ENCODE data around the gene GREB1L. TPM values are rescaled to one million over a fixed set of nuclear protein-coding genes. Genes with fewer than 3 reads are reported as not detected.

Gene GREB1L
- total and polyA plus RNA-seq, 9 of the 15 experiments (the other 6 are each of a cell fraction or from before 2014, with no cell fraction given), result 0.03 TPM; not detected in 8

GRCh38 chr18:21363348-21363747, 121.3 kb downstream of the GREB1L start:
- Histone ChIP-seq H3K27me3 (ENCODE audit: control insufficient read depth in 2 of 2, insufficient read depth in 2 of 2, low read length in 2 of 2) (no peaks in the 10 kb centered on the region; a peak in 2 of 5 replicates), H3K4me2 (ENCODE audit: insufficient read depth, low read length) (no peak overlapping the region), H3K4me3 (no peak overlapping the region), H3K9me3 (replicated peaks; ENCODE audit: control insufficient read depth, insufficient read depth, low read depth, low read length) (no peaks in the 10 kb centered on the region), H3K27ac (ENCODE audit: extremely low read depth, low read depth, low read length) (no peak overlapping the region), H3K79me2 (ENCODE audit: control insufficient read depth, insufficient read depth, low read length) (no peaks in the 10 kb centered on the region), H3K9ac (ENCODE audit: insufficient read depth in 1 of 2, low read depth in 2 of 2, low read length in 2 of 2) (no peak overlapping the region), H3K36me3 (ENCODE audit: control insufficient read depth, insufficient read depth, low read length) (no peaks in the 10 kb centered on the region), H4K20me1 (replicated peaks; ENCODE audit: control insufficient read depth, insufficient read depth, low read length) (no peaks in the 10 kb centered on the region), H3K9me1 (ENCODE audit: control insufficient read depth, insufficient read depth, low read length) (no peaks in the 10 kb centered on the region), H2AFZ (ENCODE audit: low read depth, low read length) (no peak overlapping the region), H3K4me1 (replicated peaks in 1 of 2; ENCODE audit: control insufficient read depth in 2 of 2, insufficient read depth in 2 of 2, low read length in 2 of 2) (no peaks in the 10 kb centered on the region)
- FAIRE-seq (no peak), ATAC-seq (no peak), DNase-seq (ENCODE audit: extremely low read depth in 1 of 4, low spot score in 3 of 4) (peak in 1 of 4 experiments; percentile 3)
- 0% methylated on average over 1 of the region's 1 CpG for WGBS (ENCODE audit: insufficient coverage, low coverage, missing lambda C conversion rate)
- CTCF ChIA-PET (ENCODE audit: low intra/inter-chr PET ratio), result no interaction called here
- POLR2A ChIA-PET, result interaction anchor here (0.7 kb wide), 1 partner anchor 14 kb away, joined by 4 read pairs; no protein-coding TSS in a partner anchor
- intact Hi-C loops (cut with micrococcal nuclease), result no loop called here
- no TSS peak for BruUV-seq (replicated peaks)
- in situ Hi-C loops (cut with MboI), result no loop called here
- TF ChIP-seq PBX2 (CRISPR knock-in tag; IDR thresholded peaks at IDR 0.05; ENCODE audit: low read depth) (no peak), PBX2 (tag; conservative IDR thresholded peaks at IDR 0.05; ENCODE audit: low read depth) (peak; percentile 66; the same call in 1 of the 2 replicates), MEIS2 (IDR thresholded peaks at IDR 0.05; ENCODE audit: partially characterized antibody) (peak; percentile 61)
- TF ChIP-seq, protein P1, sequence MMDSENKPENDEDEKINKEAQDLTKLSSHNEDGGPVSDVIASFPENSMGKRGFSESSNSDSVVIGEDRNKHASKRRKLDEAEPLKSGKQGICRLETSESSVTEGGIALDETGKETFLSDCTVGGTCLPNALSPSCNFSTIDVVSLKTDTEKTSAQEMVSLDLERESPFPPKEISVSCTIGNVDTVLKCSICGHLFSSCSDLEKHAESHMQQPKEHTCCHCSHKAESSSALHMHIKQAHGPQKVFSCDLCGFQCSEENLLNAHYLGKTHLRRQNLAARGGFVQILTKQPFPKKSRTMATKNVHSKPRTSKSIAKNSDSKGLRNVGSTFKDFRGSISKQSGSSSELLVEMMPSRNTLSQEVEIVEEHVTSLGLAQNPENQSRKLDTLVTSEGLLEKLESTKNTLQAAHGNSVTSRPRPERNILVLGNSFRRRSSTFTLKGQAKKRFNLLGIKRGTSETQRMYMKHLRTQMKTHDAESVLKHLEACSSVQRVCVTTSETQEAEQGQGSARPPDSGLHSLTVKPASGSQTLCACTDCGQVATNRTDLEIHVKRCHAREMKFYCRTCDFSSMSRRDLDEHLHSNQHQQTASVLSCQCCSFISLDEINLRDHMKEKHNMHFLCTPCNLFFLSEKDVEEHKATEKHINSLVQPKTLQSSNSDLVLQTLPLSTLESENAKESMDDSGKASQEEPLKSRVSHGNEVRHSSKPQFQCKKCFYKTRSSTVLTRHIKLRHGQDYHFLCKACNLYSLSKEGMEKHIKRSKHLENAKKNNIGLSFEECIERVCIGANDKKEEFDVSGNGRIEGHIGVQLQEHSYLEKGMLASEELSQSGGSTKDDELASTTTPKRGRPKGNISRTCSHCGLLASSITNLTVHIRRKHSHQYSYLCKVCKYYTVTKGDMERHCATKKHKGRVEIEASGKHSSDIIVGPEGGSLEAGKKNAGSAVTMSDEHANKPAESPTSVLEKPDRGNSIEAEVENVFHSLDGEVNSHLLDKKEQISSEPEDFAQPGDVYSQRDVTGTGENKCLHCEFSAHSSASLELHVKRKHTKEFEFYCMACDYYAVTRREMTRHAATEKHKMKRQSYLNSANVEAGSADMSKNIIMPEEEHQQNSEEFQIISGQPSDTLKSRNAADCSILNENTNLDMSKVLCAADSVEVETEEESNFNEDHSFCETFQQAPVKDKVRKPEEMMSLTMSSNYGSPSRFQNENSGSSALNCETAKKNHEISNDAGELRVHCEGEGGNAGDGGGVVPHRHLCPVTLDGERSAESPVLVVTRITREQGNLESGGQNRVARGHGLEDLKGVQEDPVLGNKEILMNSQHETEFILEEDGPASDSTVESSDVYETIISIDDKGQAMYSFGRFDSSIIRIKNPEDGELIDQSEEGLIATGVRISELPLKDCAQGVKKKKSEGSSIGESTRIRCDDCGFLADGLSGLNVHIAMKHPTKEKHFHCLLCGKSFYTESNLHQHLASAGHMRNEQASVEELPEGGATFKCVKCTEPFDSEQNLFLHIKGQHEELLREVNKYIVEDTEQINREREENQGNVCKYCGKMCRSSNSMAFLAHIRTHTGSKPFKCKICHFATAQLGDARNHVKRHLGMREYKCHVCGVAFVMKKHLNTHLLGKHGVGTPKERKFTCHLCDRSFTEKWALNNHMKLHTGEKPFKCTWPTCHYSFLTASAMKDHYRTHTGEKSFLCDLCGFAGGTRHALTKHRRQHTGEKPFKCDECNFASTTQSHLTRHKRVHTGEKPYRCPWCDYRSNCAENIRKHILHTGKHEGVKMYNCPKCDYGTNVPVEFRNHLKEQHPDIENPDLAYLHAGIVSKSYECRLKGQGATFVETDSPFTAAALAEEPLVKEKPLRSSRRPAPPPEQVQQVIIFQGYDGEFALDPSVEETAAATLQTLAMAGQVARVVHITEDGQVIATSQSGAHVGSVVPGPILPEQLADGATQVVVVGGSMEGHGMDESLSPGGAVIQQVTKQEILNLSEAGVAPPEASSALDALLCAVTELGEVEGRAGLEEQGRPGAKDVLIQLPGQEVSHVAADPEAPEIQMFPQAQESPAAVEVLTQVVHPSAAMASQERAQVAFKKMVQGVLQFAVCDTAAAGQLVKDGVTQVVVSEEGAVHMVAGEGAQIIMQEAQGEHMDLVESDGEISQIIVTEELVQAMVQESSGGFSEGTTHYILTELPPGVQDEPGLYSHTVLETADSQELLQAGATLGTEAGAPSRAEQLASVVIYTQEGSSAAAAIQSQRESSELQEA (IDR thresholded peaks at IDR 0.05; ENCODE audit: low read depth), result no peak
